ELR (cell line): ENCODE results near the gene LTB4R.

Experiments
- DNase-seq: peaks from one replicate; pipeline ENCODE4 v3.0.0-alpha.2; 2015; ENCODE audit warnings: low read depth

Gene LTB4R

GRCh38 chr14:24323341-24323740, 12.0 kb downstream of the LTB4R start:
- no peak for DNase-seq

GRCh38 chr14:24324024-24324423, 12.7 kb downstream of the LTB4R start:
- DNase-seq, result no peak

- DNase-seq, result no peak
Measured at GRCh38 chr14:24325041-24325530, 13.8 kb downstream of the LTB4R start.

GRCh38 chr14:24325963-24326362, 14.7 kb downstream of the LTB4R start:
- no peak for DNase-seq

GRCh38 chr14:24327303-24327702, 16.0 kb downstream of the LTB4R start:
- DNase-seq, result no peak

GRCh38 chr14:24327914-24328313, 16.6 kb downstream of the LTB4R start:
- DNase-seq, result peak; percentile 33

- DNase-seq, result no peak
Measured at GRCh38 chr14:24329073-24329663, 17.9 kb downstream of the LTB4R start.

- DNase-seq, result no peak
Measured at GRCh38 chr14:24329736-24330135, 18.4 kb downstream of the LTB4R start.

- no peak for DNase-seq
Measured at GRCh38 chr14:24330973-24331674, 19.8 kb downstream of the LTB4R start.

GRCh38 chr14:24331731-24332267, 20.5 kb downstream of the LTB4R start:
- no peak for DNase-seq

- DNase-seq, result peak; percentile 67
Measured at GRCh38 chr14:24332268-24332993, 21.1 kb downstream of the LTB4R start.

- DNase-seq, result no peak
Measured at GRCh38 chr14:24334431-24335291, 23.4 kb downstream of the LTB4R start, which contains the start of gene ADCY4. Gene ADCY4, minus strand, starts transcription at chr14:24335071. Its CDS starts 419 bp downstream, at chr14:24334652.

GRCh38 chr14:24335461-24336171, 24.3 kb downstream of the LTB4R start:
- no peak for DNase-seq

GRCh38 chr14:24337144-24337823, 26.0 kb downstream of the LTB4R start:
- no peak for DNase-seq

GRCh38 chr14:24337824-24338175, 26.5 kb downstream of the LTB4R start:
- DNase-seq, result no peak

GRCh38 chr14:24338843-24339242, 27.5 kb downstream of the LTB4R start:
- no peak for DNase-seq

- DNase-seq, result no peak
Measured at GRCh38 chr14:24339284-24340151, 28.2 kb downstream of the LTB4R start, which contains the start of gene RIPK3. Gene RIPK3, minus strand, starts transcription at chr14:24339991. Its CDS starts 165 bp downstream, at chr14:24339826.

GRCh38 chr14:24340606-24341005, 29.3 kb downstream of the LTB4R start:
- no peak for DNase-seq

GRCh38 chr14:24342889-24343288, 31.6 kb downstream of the LTB4R start:
- no peak for DNase-seq
